Measurements from ENCODE around the gene SRSF9.

- TF ChIP-seq, protein P1, sequence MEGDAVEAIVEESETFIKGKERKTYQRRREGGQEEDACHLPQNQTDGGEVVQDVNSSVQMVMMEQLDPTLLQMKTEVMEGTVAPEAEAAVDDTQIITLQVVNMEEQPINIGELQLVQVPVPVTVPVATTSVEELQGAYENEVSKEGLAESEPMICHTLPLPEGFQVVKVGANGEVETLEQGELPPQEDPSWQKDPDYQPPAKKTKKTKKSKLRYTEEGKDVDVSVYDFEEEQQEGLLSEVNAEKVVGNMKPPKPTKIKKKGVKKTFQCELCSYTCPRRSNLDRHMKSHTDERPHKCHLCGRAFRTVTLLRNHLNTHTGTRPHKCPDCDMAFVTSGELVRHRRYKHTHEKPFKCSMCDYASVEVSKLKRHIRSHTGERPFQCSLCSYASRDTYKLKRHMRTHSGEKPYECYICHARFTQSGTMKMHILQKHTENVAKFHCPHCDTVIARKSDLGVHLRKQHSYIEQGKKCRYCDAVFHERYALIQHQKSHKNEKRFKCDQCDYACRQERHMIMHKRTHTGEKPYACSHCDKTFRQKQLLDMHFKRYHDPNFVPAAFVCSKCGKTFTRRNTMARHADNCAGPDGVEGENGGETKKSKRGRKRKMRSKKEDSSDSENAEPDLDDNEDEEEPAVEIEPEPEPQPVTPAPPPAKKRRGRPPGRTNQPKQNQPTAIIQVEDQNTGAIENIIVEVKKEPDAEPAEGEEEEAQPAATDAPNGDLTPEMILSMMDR (IDR thresholded peaks at IDR 0.05; ENCODE audit: low read length): no peak
- no peak for TF ChIP-seq EZH2 (optimal IDR thresholded peaks at IDR 0.05; ENCODE audit: low read depth, low read length)
Observed at GRCh38 chr12:120508537-120508936, 39.0 kb upstream of the SRSF9 start.
